ENCODE data around the gene PIP5K1C. TPM values are rescaled to one million over a fixed set of nuclear protein-coding genes. Genes with fewer than 3 reads are reported as not detected.
"Not testable (repeated sequence)": the region's sequence is repeated elsewhere in the genome, so short reads cannot be mapped to it uniquely, and the experiment has no call there.

The PIP5K1C gene
- total RNA-seq, 2 experiments from 2014 or later = 7.3 to 7.5 TPM

DNA sequence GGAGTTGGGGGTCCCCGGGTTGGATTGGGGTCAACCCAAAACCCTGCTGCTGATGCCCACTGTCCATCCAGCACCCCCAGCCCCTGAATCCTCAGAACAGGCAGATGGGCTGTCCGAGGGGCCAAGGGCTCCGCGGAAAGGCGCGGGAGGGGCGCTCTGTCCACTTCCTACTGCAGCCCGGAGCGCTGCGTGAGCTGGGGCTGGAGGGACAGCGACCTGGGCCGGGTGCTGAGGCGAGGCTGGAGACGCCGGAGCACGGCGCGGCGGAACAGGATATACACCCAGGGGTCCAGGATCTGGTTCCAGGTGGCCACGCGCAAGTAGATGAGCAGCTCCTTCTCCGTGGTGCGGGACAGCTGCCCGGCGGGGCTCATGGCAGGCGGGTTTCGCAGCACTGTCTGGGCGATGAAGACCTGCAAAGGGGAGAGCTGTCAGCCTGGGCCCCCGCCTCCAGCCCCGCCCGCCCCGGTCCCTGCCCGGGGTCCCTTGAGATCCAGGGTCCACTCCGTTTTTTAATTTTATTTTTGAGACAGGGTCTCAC is 104.7 kb downstream of the PIP5K1C start:
- H3K9me3 Mint-ChIP-seq = no peaks in the 10 kb centered on the region
- H3K27ac Mint-ChIP-seq = no peak overlapping the region
- no peak overlapping the region for H3K4me3 Mint-ChIP-seq
- DNase-seq = no peak
- H3K4me1 Mint-ChIP-seq (ENCODE audit: low read depth) = no peaks in the 10 kb centered on the region
- intact Hi-C loops (cut with micrococcal nuclease) = no loop called here
- H3K27me3 Mint-ChIP-seq (ENCODE audit: low read depth) = no peaks in the 10 kb centered on the region
- H3K36me3 Mint-ChIP-seq (ENCODE audit: low read depth) = no peaks in the 10 kb centered on the region
- CTCF ChIA-PET = interaction anchor here (1.0 kb wide), 1 partner anchor 10 kb away, joined by 4 read pairs; the partner anchor contains the start of gene GIPC3

- Mint-ChIP-seq H3K36me3 (ENCODE audit: low read depth) (no peaks in the 10 kb centered on the region), H3K9me3 (no peaks in the 10 kb centered on the region), H3K4me1 (ENCODE audit: low read depth) (no peaks in the 10 kb centered on the region), H3K27ac (no peak overlapping the region), H3K4me3 (no peak overlapping the region), H3K27me3 (ENCODE audit: low read depth) (no peaks in the 10 kb centered on the region)
- CTCF ChIA-PET = interaction anchor here (1.1 to 1.2 kb wide), 2 partner anchors 16 to 26 kb away, joined by 3 read pairs; no protein-coding TSS in a partner anchor
- intact Hi-C loops (cut with micrococcal nuclease) = no loop called here
- no peak for DNase-seq
Measured at GRCh38 chr19:3593156-3593555, 107.1 kb downstream of the PIP5K1C start.

DNA sequence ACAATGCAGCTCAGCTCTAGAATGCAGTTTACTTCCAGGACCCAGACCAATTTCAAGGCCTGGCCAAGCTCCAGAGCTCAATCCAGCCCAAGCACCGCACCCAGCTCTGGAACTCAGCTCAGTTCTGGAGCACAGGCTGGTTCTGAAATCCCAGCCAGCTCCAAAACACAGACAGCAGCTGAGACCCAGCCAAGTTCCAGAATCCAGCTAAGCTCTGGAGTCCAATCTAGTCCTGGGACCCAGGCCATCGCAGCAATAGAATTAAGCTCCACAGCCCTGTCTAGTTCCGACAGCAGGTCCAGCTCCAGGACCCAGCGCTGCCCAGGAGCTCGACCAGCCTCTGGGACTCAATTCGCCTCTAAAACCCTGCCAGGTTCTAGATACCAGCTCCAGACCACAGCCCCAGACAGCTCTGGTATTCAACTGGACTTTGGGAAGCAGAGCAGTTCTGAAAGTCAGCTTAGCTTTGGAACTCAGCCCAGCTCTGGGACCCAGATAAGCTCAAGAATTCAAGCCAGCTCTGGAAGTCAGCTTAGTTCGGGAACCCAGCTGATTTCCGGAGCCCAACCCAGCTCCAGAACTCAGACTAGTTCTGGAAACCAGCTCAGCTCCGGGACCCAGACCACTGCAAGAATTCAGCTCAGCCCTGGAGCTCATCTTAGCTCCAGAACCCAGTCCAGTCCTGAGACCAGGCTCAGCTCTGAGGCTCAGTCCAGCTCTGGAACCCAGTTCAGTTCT is 108.2 kb downstream of the PIP5K1C start:
- Mint-ChIP-seq H3K4me1 (ENCODE audit: low read depth) (no peaks in the 10 kb centered on the region), H3K27ac (no peak overlapping the region), H3K36me3 (ENCODE audit: low read depth) (no peaks in the 10 kb centered on the region), H3K9me3 (no peaks in the 10 kb centered on the region), H3K4me3 (no peak overlapping the region), H3K27me3 (ENCODE audit: low read depth) (no peaks in the 10 kb centered on the region)
- no peak for DNase-seq
- intact Hi-C loops (cut with micrococcal nuclease) = no loop called here
- CTCF ChIA-PET = interaction anchor here (0.6 to 2.0 kb wide), 8 partner anchors 17 to 124 kb away, joined by 3 to 5 read pairs (median 4); no protein-coding TSS in a partner anchor

- intact Hi-C loops (cut with micrococcal nuclease) = no loop called here
- Mint-ChIP-seq H3K27ac (no peak overlapping the region), H3K4me1 (ENCODE audit: low read depth) (no peaks in the 10 kb centered on the region), H3K9me3 (no peaks in the 10 kb centered on the region), H3K27me3 (ENCODE audit: low read depth) (no peaks in the 10 kb centered on the region), H3K36me3 (ENCODE audit: low read depth) (no peaks in the 10 kb centered on the region), H3K4me3 (no peak overlapping the region)
- CTCF ChIA-PET = interaction anchor here (0.5 to 2.0 kb wide), 8 partner anchors 22 to 115 kb away, joined by 3 to 7 read pairs (median 4); no protein-coding TSS in a partner anchor
- no peak for DNase-seq
Measured at GRCh38 chr19:3590991-3591659, 109.1 kb downstream of the PIP5K1C start.

DNA sequence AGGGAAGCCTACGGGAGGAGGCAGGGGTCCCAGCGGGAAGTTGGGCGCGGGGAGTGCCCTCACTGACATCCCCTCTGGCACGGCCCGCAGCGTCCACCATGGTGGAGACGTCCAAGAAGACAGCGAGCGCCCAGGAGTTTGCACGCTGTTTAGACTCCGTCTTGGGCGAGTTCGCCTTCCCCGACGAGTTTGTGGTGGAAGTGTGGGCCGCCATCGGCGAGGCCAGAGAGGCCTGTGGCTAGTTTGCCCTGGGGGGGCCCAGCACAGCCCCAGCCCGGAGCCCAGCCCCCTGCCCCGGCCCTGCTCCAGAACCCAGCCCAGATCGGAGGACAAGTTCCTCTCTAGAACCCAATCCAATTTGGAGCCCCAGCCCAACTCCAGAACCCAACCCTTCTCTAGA is 110.3 kb downstream of the PIP5K1C start:
- no peak overlapping the region for H3K27ac Mint-ChIP-seq
- no peak overlapping the region for H3K4me3 Mint-ChIP-seq
- no peaks in the 10 kb centered on the region for H3K27me3 Mint-ChIP-seq (ENCODE audit: low read depth)
- H3K36me3 Mint-ChIP-seq (ENCODE audit: low read depth) = no peaks in the 10 kb centered on the region
- intact Hi-C loops (cut with micrococcal nuclease) = loop anchor here (10.0 kb wide), 1 partner anchor 115 kb away; the partner anchor contains the start of genes PIP5K1C and TJP3
- CTCF ChIA-PET = interaction anchor here (0.5 to 0.7 kb wide), 4 partner anchors 10 to 284 kb away, joined by 3 to 5 read pairs (median 4); no protein-coding TSS in a partner anchor
- H3K9me3 Mint-ChIP-seq = no peaks in the 10 kb centered on the region
- DNase-seq = no peak
- no peaks in the 10 kb centered on the region for H3K4me1 Mint-ChIP-seq (ENCODE audit: low read depth)

GRCh38 chr19:3589439-3589838 is 110.8 kb downstream of the PIP5K1C start:
- no peaks in the 10 kb centered on the region for H3K27me3 Mint-ChIP-seq (ENCODE audit: low read depth)
- H3K9me3 Mint-ChIP-seq = no peaks in the 10 kb centered on the region
- H3K4me1 Mint-ChIP-seq (ENCODE audit: low read depth) = no peaks in the 10 kb centered on the region
- intact Hi-C loops (cut with micrococcal nuclease) = loop anchor here (10.0 kb wide), 1 partner anchor 115 kb away; the partner anchor contains the start of genes PIP5K1C and TJP3
- CTCF ChIA-PET = interaction anchor here (0.7 kb wide), 1 partner anchor 95 kb away, joined by 5 read pairs; no protein-coding TSS in a partner anchor
- no peaks in the 10 kb centered on the region for H3K36me3 Mint-ChIP-seq (ENCODE audit: low read depth)
- no peak overlapping the region for H3K27ac Mint-ChIP-seq
- H3K4me3 Mint-ChIP-seq = no peak overlapping the region
- no peak for DNase-seq

- intact Hi-C loops (cut with micrococcal nuclease) = loop anchor here (1.0 to 10.0 kb wide), 2 partner anchors 31 to 118 kb away; partner anchors contain the start of genes PIP5K1C and TJP3
- CTCF ChIA-PET = interaction anchor here (1.3 to 1.7 kb wide), 2 partner anchors 18 to 35 kb away, joined by 4 read pairs; no protein-coding TSS in a partner anchor
- no peak overlapping the region for H3K4me3 Mint-ChIP-seq
- H3K4me1 Mint-ChIP-seq (ENCODE audit: low read depth) = no peaks in the 10 kb centered on the region
- DNase-seq = no peak
- no peaks in the 10 kb centered on the region for H3K9me3 Mint-ChIP-seq
- H3K27ac Mint-ChIP-seq = no peak overlapping the region
- no peaks in the 10 kb centered on the region for H3K36me3 Mint-ChIP-seq (ENCODE audit: low read depth)
- no peaks in the 10 kb centered on the region for H3K27me3 Mint-ChIP-seq (ENCODE audit: low read depth)
Measured at GRCh38 chr19:3586707-3587346, 113.4 kb downstream of the PIP5K1C start.

- H3K4me1 Mint-ChIP-seq (ENCODE audit: low read depth) = no peaks in the 10 kb centered on the region
- intact Hi-C loops (cut with micrococcal nuclease) = loop anchor here (1.0 to 10.0 kb wide), 2 partner anchors 32 to 119 kb away; partner anchors contain the start of genes PIP5K1C and TJP3
- no peak overlapping the region for H3K27ac Mint-ChIP-seq
- CTCF ChIA-PET = interaction anchor here (0.9 to 1.7 kb wide), 5 partner anchors 13 to 40 kb away, joined by 4 to 6 read pairs (median 4); no protein-coding TSS in a partner anchor
- no peaks in the 10 kb centered on the region for H3K9me3 Mint-ChIP-seq
- H3K4me3 Mint-ChIP-seq = peak overlapping the region; percentile 24
- no peaks in the 10 kb centered on the region for H3K27me3 Mint-ChIP-seq (ENCODE audit: low read depth)
- H3K36me3 Mint-ChIP-seq (ENCODE audit: low read depth) = no peaks in the 10 kb centered on the region
- DNase-seq = peak; percentile 34
Measured at GRCh38 chr19:3586127-3586626, 114.1 kb downstream of the PIP5K1C start.

GRCh38 chr19:3585301-3586126 is 114.8 kb downstream of the PIP5K1C start, which contains the start of gene GIPC3:
Gene GIPC3, plus strand, starts transcription at chr19:3585478. Its CDS starts 120 bp downstream, at chr19:3585598.
- H3K27ac Mint-ChIP-seq = no peak within 1 kb of the TSS
- no peaks in the 10 kb centered on the region for H3K27me3 Mint-ChIP-seq (ENCODE audit: low read depth)
- intact Hi-C loops (cut with micrococcal nuclease) = loop anchor here (1.0 to 10.0 kb wide), 2 partner anchors 33 to 119 kb away; partner anchors contain the start of genes PIP5K1C and TJP3

DNA sequence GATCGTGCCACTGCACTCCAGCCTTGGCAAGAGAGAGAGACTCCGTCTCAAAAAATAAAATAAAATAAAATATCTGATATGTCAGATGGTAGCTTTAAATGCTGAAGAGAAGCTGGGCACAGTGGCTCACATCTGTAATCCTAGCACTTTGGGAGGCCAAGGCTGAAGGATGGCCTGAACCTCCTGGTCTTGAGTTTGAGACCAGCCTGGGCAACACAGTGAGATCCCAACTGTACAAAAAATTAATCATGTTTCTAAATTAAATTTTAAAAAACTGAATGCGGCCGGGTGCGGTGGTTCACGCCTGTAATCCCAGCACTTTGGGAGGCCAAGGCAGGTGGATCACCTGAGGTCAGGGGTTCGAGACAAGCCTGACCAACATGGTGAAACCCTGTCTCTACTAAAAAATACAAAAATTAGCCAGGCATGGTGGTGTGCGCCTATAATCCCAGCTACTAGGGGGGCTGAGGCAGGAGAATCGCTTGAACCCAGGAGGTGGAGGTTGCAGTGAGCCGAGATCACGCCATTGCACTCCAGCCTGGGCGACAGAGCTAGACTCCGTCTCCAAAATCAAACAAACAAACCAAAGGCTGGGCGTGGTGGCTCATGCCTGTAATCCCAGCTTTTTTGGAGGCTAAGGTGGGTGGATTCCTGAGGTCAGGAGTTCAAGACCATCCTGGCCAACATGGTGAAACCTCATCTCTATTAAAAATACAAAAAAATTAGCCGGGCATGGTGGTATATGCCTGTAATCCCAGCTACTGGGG is 116.0 kb downstream of the PIP5K1C start:
- CTCF ChIA-PET = interaction anchor here (0.7 to 1.5 kb wide), 2 partner anchors 20 to 39 kb away, joined by 3 to 4 read pairs; no protein-coding TSS in a partner anchor
- not testable (repeated sequence) for H3K4me1 Mint-ChIP-seq (ENCODE audit: low read depth); H3K4me3 Mint-ChIP-seq

More at GRCh38 chr19:3585301-3586126, 114.8 kb downstream of the PIP5K1C start, which contains the start of gene GIPC3:
- Mint-ChIP-seq H3K4me1 (ENCODE audit: low read depth) (no peaks in the 10 kb centered on the region), H3K9me3 (no peaks in the 10 kb centered on the region), H3K36me3 (ENCODE audit: low read depth) (no peaks in the 10 kb centered on the region), H3K4me3 (peak within 1 kb of the TSS; percentile 24)
- CTCF ChIA-PET = interaction anchor here (0.9 to 1.7 kb wide), 7 partner anchors 11 to 40 kb away, joined by 4 to 6 read pairs (median 4); no protein-coding TSS in a partner anchor
- DNase-seq = no peak

More for the DNA sequence above, 116.0 kb downstream of the PIP5K1C start:
- H3K36me3 Mint-ChIP-seq (ENCODE audit: low read depth); H3K9me3 Mint-ChIP-seq; H3K27me3 Mint-ChIP-seq (ENCODE audit: low read depth); H3K27ac Mint-ChIP-seq; DNase-seq: not testable (repeated sequence)
- intact Hi-C loops (cut with micrococcal nuclease) = loop anchor here (10.0 kb wide), 1 partner anchor 121 kb away; the partner anchor contains the start of genes PIP5K1C and TJP3

All from activated naive CD4-positive, alpha-beta T cell treated with anti-CD3 and anti-CD28 coated beads for 36 hours (primary cell).